Measurements from ENCODE around the gene DHRS1. TPM values are rescaled to one million over a fixed set of nuclear protein-coding genes. Genes with fewer than 3 reads are reported as not detected.

Gene DHRS1
- total and polyA plus RNA-seq, 2 of the 4 experiments (the other 2 are of a cell fraction) = 15.8 to 38.6 TPM

GRCh38 chr14:24247422-24247821, 52.2 kb downstream of the DHRS1 start:
- intact Hi-C loops (cut with micrococcal nuclease) = no loop called here
- ChIA-PET POLR2A (ENCODE audit: unreplicated experiment) (no interaction called here), CTCF (interaction anchor here (1.0 kb wide), 1 partner anchor 49 kb away, joined by 3 read pairs; no protein-coding TSS in a partner anchor)
- no peak overlapping the region for H3K23ac ChIP-seq (ENCODE audit: low read depth, low read length)
- H2BK20ac ChIP-seq (ENCODE audit: low read depth, low read length) = no peak overlapping the region
- no peak for ATAC-seq (ENCODE audit: low read depth)
- H3K79me1 ChIP-seq (ENCODE audit: low read depth in 1 of 2, low read length in 2 of 2) = peaks cover 0 to 4% of the 10 kb centered on the region in 2 experiments; a peak in 2 of 4 replicates
- no peak overlapping the region for H2BK5ac ChIP-seq (ENCODE audit: low read depth, low read length, poor library complexity, severe bottlenecking)
- H3K4ac ChIP-seq (ENCODE audit: low read depth, low read length) = no peak overlapping the region
- peaks cover 16% of the 10 kb centered on the region for H3K4me1 ChIP-seq (ENCODE audit: control insufficient read depth, insufficient read depth, low read length)
- no peak overlapping the region for H2AK5ac ChIP-seq (ENCODE audit: low read depth, low read length)
- no peaks in the 10 kb centered on the region for H3K27me3 ChIP-seq (ENCODE audit: control insufficient read depth, insufficient read depth, low read length)
- dilution Hi-C loops (cut with HindIII; ENCODE audit: low sequenced_read_pairs, unreplicated experiment) = no loop called here
- H3K27ac ChIP-seq (ENCODE audit: insufficient read depth, low read length) = no peak overlapping the region
- no peak overlapping the region for H4K91ac ChIP-seq (ENCODE audit: insufficient read depth, low read depth, low read length)
- H4K5ac ChIP-seq (ENCODE audit: low read depth, low read length) = no peak overlapping the region
- H2AK9ac ChIP-seq (replicated peaks; ENCODE audit: low read depth, low read length, poor library complexity) = no peak overlapping the region
- H3K9me1 ChIP-seq (ENCODE audit: insufficient read depth, low read length) = peaks cover 20% of the 10 kb centered on the region
- H2AFZ ChIP-seq (replicated peaks; ENCODE audit: low read length, poor library complexity) = no peak overlapping the region
- no TSS peak for BruUV-seq (replicated peaks)
- in situ Hi-C loops (cut with MboI; ENCODE audit: low sequenced_read_pairs) = no loop called here
- H2BK15ac ChIP-seq (ENCODE audit: low read depth, low read length) = no peak overlapping the region
- TF ChIP-seq CEBPB (IDR thresholded peaks at IDR 0.05; ENCODE audit: low read depth, low read length) (no peak), RAD21 (IDR thresholded peaks at IDR 0.05; ENCODE audit: low read length) (no peak), MAFK (IDR thresholded peaks at IDR 0.05; ENCODE audit: low read depth, low read length) (no peak), FOS (IDR thresholded peaks at IDR 0.05; ENCODE audit: low read depth, low read length) (no peak), MAZ (IDR thresholded peaks at IDR 0.05; ENCODE audit: borderline replicate concordance, low read depth, low read length) (no peak), CHD1 (IDR thresholded peaks at IDR 0.05; ENCODE audit: low read depth, low read length) (no peak), POLR2A (IDR thresholded peaks at IDR 0.05; ENCODE audit: low read depth, low read length) (no peak), RFX5 (IDR thresholded peaks at IDR 0.05; ENCODE audit: low read depth, low read length) (no peak), USF2 (IDR thresholded peaks at IDR 0.05; ENCODE audit: low read depth, low read length) (no peak), RCOR1 (IDR thresholded peaks at IDR 0.05; ENCODE audit: insufficient replicate concordance, low read length) (no peak), MXI1 (IDR thresholded peaks at IDR 0.05; ENCODE audit: borderline replicate concordance, low read depth, low read length) (no peak), BHLHE40 (IDR thresholded peaks at IDR 0.05; ENCODE audit: low read depth, low read length) (no peak), NFE2L2 (IDR thresholded peaks at IDR 0.05; ENCODE audit: low read depth, low read length) (no peak), SMC3 (IDR thresholded peaks at IDR 0.05; ENCODE audit: low read depth, low read length) (no peak), ELK1 (IDR thresholded peaks at IDR 0.05; ENCODE audit: borderline replicate concordance, low read depth, low read length) (no peak)
- whole genome bisulfite sequencing, 2 experiments (ENCODE audit: extremely low coverage in 2 of 2, insufficient read length in 1 of 2) = 69% methylated on average over 2 of the region's 7 CpGs; no CpG with 5 or more reads in 1 of the 2 experiments
- no peak overlapping the region for H3K9ac ChIP-seq (ENCODE audit: low read depth, low read length)
- H3K14ac ChIP-seq (replicated peaks; ENCODE audit: low read depth, low read length) = no peak overlapping the region
- DNase-seq = no peak
- H3K4me2 ChIP-seq (ENCODE audit: low read depth, low read length) = no peak overlapping the region
- H3K56ac ChIP-seq (ENCODE audit: extremely low read depth, insufficient read depth, low read length) = no peak overlapping the region
- H4K20me1 ChIP-seq (ENCODE audit: insufficient read depth, low read length) = no peaks in the 10 kb centered on the region; the same call in 1 of the 2 replicates
- no peaks in the 10 kb centered on the region for H3K9me3 ChIP-seq (ENCODE audit: control insufficient read depth, insufficient read depth, low read length)
- H3K36me3 ChIP-seq (ENCODE audit: control insufficient read depth, insufficient read depth, low read length) = no peaks in the 10 kb centered on the region
- H3K18ac ChIP-seq (ENCODE audit: low read depth, low read length) = no peak overlapping the region
- no peak overlapping the region for H2BK120ac ChIP-seq (ENCODE audit: low read depth, low read length)
- H3K4me3 ChIP-seq (ENCODE audit: insufficient read depth, low read depth, low read length) = no peak overlapping the region
- H4K8ac ChIP-seq (ENCODE audit: low read depth in 2 of 2, low read length in 2 of 2) = no peak overlapping the region
